ENCODE results near the gene ATP5MG. TPM values are rescaled to one million over a fixed set of nuclear protein-coding genes. Genes with fewer than 3 reads are reported as not detected.
"Not testable (repeated sequence)": the region's sequence is repeated elsewhere in the genome, so short reads cannot be mapped to it uniquely, and the experiment has no call there.

ATP5MG gene, protein sequence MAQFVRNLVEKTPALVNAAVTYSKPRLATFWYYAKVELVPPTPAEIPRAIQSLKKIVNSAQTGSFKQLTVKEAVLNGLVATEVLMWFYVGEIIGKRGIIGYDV
- total RNA-seq (2014; rRNA removed), result 31.6 and 42.5 TPM in 2 replicates
- 483 TPM for polyA plus RNA-seq (2012)

DNA sequence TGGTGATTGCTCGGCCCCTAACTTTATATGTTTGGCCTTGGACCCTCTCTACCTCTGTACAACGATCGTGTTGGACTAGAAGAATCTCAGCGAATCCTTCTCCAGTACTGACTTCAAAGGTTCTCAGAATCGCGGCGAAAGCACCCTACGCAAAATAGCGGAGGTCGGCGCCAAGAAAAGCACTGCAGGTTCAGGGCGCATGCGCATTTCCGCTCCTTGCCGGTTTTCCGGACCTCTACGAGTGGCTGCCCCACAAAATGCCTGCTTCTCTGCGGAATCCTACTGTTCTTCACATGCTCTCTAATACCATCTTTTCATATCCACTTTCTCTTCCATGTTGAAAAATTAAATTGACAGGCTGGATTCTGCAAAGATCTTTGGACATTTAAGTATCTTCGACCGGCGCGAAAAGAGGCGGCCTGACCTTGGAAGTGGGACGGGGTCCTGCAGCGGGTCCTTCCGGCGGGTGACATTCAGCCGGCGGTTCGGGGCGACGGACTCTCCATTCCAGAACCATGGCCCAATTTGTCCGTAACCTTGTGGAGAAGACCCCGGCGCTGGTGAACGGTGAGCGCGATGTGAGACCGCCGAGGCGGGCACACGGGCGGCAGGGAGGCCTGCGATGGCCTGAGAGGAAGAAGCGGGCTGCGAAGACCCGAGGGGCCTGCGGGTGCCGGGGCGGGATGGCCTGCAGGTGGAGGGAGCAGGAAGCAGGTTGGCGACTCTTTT, at the start of gene ATP5MG:
ATP5MG (plus strand) TSS at position 456 of the 729 bp plus-strand sequence; CDS start at position 516, 60 bp downstream.
- peak; percentile 83 for DNase-seq (ENCODE audit: low read depth)

DNA sequence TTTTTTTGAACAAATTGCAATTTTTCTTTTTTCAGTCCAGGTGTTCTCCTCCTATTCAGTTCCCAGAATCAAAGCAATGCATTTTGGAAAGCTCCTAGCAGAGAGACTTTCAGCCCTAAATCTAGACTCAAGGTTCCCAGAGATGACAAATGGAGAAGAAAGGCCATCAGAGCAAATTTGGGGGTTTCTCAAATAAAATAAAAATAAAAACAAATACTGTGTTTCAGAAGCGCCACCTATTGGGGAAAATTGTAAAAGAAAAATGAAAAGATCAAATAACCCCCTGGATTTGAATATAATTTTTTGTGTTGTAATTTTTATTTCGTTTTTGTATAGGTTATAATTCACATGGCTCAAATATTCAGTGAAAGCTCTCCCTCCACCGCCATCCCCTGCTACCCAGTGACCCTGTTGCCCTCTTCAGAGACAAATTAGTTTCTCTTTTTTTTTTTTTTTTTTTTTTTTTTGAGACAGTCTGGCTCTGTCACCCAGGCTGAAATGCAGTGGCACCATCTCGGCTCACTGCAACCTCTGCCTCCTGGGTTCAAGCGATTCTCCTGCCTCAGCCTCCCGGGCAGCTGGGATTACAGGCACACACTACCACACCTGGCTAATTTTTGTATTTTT, 48.2 kb upstream of the ATP5MG start:
- peak; percentile 27 for DNase-seq (ENCODE audit: low read depth)

DNA sequence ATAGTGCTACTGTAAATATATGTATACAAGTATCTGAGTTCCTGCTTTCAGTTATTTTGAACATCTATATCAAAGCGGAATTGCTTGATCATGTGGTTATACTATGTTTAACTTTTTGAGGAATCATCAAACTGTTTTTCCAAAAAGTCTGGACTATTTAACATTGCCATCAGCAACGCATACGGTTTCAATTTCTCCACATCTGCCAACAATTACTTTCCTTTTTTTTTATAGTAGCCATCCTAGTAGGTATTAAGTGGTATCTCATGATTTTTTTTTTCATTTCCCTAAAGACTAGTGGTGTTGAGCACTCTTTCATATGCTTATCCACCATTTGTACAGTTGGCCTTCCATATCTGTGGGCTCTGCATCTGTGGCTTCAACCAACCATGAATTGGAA, 43.3 kb upstream of the ATP5MG start:
- DNase-seq (ENCODE audit: low read depth), result no peak

DNA sequence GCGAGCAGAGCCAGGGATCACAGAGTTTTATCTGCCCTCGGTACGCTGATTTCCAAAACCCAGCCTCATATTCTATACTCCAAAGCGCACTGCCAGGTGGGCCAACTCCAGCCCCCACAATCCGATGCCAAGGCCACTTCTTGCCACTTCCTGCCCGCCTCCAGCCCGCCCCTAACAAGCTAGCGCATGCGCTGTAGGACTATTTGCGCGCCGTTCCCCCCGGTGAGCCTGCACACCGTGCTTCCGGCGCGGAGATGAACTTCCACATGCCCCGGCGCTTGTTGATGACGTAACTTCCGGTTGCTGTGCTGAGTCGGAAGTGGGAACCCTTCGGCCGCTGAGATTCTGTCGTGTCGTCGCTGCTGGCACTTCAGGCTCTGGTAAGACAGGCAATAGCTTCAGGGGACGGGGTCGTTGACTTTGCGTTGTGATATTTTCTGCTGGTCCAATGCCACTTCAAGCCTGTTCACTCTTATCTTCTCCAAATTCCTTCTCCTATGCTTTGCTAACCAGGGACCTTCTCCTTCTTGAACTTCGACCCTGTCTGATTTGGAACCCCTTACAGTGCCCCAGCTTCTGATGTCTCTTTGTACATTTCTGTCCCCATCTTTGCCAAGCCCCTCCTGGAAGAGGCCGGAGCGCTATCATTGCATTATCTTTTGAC, 42.0 kb upstream of the ATP5MG start, which contains the start of gene UBE4A:
UBE4A (plus strand) TSS at position 306 of the 664 bp plus-strand sequence. CDS start 5,481 bp downstream, outside the sequence.
- peak; percentile 87 for DNase-seq (ENCODE audit: low read depth)

DNA sequence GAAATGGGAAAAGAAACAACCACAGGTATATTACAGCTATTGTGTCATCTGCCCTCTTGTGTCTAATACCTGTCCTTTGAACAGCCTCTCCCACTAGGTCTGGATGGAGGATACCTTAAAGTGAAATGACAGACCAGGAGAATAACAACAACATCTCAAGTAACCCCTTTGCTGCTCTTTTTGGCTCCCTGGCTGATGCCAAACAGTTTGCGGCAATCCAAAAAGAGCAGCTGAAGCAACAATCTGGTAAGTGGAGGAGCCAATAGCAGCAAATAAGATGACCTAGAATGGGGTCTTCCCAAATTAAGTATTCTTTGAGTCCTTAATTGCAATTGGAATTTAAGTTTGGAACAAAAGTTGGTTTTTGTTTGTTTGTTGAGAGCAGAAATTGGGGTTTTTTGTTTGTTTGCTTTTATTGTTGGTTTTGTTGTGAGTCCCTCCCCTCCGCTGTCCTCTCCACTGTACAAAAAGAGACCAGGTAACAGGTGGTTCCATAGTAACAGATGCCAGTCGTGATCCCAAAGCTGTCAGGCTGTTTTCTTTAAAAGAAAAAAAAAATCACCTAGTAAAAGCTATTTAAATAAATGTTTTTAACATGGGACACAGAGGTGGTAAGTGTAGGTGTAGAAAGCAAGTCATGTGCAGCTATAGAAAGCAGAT, 36.3 kb upstream of the ATP5MG start:
- DNase-seq (ENCODE audit: low read depth), result no peak

DNA sequence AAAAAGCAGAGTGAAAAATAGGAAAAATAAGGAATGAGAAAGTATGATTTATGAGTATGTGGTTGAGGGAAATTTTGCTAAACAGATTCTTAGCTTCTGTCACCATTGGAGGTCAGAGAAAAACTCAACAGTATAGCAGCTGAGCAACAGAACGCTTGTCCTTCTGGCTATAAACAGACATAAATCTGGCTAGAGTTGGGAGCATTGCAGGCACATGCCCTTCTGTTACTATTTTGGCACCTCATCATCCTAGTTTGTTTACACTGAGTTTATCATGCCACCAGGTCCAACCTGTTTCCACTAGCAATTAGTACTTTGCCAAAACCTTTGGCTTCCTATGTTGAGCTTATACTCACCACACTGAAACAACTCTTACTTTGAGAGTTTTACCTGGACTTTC, 35.1 kb upstream of the ATP5MG start:
- no peak for DNase-seq (ENCODE audit: low read depth)

DNA sequence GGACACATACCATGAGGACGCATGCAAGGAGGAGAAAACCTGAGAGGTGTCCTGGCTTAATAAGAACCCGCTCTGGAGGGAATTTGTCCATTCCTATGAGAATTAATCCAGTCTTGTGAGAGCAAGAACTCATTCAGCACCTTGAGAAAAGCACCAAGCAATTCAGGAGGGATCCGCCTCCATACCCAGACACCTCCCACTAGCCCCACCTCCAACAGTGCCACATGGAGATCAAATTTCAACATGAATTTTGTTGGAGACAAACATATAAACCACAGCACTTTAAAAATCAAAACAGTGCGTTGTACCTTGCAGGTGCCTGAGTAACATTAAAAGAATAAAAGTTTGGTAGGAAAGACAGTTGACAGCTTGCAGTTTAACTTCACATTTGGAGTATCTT, 30.6 kb upstream of the ATP5MG start:
- DNase-seq (ENCODE audit: low read depth), result no peak

DNA sequence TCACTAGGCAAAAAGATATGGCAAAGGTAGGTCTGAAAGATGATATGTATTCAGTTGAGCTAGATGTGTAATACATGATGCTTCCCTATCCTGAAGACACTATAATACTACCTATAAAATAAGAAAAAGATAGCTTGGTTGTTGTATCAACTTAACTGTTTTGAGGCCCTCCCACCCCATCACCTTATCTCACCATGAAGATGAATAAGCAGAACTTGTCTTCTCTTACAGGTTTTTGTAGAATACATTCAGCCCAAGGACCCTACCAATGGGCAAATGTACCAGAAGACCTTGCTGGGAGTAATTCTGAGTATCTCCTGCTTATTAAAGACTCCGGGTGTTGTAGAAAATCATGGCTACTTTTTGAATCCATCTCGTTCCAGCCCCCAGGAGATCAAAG, 28.1 kb upstream of the ATP5MG start:
- DNase-seq (ENCODE audit: low read depth), result no peak

DNA sequence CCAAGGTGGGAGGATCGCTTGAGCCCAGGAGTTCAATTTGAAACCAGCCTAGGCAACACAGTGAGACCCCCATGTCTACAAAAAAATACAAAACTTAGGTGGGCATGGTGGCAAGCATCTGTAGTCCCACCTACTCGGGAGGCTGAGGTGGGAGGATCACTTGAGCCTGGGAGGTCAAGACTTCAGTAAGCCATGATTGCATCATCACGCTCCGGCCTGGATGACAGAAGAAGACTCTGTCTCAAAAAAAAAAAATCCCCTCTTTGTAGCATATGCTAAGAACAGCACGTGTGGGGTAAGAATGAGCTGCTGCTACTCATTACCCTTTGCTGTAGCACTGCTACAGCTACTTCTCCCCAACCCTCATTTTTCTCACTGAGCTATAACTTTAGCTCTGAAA, 27.5 kb upstream of the ATP5MG start:
- no peak for DNase-seq (ENCODE audit: low read depth)

DNA sequence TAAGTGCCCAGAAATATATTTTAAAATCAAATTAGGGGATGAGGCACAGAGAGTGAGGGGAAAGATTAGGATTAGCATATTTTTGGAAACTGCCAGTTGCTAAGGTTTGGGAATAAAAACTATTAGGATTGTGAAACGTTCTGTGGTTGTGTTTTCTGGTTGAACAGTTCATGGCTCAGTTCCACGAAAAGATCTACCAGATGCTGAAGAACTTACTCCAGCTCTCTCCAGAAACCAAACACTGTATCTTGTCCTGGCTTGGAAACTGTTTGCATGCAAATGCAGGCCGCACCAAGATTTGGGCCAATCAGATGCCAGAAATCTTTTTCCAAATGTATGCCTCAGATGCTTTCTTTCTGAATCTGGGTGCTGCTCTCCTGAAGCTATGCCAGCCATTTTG, 26.7 kb upstream of the ATP5MG start:
- DNase-seq (ENCODE audit: low read depth), result no peak

DNA sequence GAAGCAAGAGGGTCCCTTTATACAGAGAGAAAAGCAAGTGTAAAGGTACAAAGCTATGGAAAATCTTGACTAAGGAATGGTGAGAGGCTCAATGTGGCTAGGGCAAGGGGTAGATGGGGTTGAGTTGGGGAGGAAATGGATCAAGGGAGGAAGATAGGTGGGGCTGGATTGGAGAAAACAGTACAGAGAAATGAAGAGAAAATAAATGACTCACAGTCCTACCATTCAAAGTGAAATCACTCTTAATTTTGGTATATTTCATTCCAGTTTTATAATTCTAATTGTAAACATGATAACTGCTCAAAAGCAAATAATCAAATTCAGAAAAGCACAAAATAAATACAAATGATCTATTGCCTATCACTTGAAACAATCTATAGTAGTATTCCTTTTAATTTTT, 25.4 kb upstream of the ATP5MG start:
- DNase-seq (ENCODE audit: low read depth), result no peak

DNA sequence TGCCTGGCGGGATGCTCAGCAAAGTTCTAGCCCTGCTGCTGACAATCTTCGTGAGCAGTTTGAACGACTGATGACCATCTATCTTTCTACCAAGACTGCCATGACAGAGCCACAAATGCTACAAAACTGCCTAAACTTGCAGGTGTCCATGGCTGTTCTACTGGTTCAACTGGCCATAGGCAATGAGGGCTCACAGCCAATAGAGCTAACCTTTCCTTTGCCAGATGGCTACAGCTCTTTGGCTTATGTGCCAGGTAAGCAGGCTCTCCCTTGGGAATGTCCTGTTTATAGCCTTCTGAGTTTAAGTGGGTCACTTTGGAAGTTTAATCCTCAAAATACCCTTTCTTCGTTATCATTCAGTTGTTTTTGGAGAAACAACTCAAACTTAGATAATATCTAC, 21.9 kb upstream of the ATP5MG start:
- no peak for DNase-seq (ENCODE audit: low read depth)

DNA sequence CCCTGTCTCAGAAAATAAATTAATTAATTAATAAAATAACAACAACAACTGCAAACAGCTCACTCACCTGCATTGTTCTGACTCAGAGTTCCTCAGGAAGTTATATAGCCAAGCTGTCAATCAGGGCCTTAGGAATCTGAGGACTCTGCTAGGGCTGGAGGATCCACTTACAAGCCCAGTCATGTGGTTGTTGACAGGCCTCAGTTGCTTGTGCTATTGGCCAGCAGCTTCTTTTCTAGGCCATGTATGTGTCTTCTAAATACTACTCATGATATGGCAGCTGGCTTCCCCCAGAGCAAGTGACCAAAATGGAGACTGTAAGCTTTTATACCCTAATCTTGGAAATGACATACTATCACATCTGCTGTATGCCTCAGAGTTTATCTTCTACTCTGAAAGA, 20.8 kb upstream of the ATP5MG start:
- DNase-seq (ENCODE audit: low read depth), result no peak

DNA sequence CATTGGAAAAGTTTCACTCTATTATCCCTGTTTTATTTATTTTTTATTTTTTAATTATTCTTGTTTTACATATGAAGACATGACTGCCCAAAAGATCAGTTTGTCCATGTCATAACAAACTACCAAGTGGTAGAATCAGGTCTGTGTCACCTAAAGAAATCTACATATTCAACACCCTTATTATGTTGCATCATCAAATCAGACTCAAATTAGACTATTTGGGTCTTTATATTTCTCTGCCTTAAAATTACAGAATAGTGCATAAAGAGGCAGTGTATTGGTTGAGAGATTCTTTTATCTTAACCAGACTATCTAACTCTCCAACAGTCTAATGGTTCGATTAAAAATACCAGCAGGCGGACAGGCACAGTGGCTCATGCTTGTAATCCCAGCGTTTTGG, 18.5 kb upstream of the ATP5MG start:
- no peak for DNase-seq (ENCODE audit: low read depth)

DNA sequence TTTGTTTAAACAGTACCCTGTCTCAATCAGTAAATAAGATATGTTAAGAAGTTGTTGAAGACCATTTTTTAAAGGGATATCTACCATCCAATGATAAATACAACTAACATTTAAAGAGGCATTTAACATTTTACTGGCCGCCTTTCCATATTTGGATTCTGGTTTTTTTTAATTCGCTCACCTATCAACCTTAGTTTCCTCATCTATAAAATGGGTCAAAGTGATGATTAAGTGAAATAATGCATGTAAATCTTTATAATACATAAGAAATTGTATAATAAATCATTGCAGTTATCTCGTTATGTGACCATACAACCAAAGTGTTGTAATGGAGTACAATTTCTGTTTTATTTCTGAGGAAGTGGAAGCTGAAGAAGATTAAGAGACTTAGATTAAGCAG, 17.7 kb upstream of the ATP5MG start:
- no peak for DNase-seq (ENCODE audit: low read depth)

DNA sequence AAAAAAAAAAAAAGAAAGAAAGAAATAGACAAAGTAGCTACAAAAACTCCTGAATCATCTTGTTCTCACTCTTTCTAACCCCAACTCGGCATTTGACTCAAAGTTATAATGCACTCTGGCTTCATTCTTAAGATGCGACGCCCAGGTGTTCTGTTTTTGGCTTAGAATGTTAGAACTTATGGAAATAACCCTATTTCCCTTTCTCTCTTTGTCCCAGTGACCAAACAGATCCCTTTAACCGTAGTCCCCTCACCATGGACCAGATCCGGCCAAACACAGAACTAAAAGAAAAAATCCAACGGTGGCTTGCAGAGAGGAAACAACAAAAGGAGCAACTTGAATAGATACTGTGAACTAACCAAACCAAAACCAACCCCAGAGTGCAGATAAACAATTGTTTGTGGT, 5.3 kb upstream of the ATP5MG start:
- no peak for DNase-seq (ENCODE audit: low read depth)

DNA sequence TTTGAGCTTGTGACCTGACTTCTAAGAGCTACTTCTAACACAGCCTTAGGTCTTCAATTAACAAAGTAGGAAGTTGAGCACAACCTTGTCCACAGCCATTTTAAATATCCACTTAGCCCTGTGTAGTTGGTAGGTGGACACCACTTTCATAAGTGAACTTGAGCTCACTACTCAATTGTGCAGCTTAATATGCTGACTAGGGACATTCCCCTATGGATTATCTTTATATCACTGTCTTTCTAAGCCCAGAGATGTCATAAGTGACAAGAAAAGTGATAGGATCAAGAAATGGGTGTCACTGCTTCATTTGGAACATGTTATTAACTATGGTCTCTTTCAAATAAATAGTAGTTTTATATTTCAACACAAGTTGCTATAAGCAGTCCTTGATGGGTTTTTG, 4.0 kb upstream of the ATP5MG start:
- no peak for DNase-seq (ENCODE audit: low read depth)

DNA sequence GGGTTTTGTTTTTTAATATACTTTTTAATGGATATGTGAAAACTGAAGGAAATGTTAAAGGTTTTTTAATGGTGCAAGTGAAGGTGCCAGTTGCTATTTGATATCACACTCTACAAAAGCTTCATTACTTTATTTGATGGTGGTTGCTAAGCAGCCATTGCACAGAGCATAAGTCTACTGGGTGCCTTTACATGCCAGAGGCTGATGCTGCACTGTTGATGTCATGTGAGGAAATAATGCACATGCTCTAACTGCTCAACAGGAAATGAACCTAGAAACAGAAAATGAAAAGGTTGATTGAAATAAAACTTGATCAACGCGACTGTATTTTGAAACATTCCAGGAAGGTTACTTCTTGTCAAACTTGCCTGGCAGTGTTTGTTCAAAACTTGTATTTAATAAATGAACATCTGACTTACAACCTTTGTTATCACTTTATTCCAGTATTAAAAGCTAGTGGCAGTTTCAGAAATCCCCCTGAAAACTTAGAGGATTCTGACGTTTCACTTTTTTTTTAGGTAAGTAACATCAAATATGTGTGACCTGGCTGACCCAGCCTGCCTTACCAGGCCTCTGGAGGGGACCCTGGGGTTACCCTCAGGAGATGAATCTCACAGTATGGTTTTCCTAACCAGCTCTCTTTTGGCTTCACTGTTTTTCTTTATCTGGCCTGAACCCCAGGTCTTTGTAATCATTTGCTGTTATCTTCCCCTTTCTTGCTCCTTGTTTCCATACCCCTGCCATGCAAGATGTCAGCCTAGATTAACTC, 2.4 kb upstream of the ATP5MG start:
- DNase-seq (ENCODE audit: low read depth), result no peak

DNA sequence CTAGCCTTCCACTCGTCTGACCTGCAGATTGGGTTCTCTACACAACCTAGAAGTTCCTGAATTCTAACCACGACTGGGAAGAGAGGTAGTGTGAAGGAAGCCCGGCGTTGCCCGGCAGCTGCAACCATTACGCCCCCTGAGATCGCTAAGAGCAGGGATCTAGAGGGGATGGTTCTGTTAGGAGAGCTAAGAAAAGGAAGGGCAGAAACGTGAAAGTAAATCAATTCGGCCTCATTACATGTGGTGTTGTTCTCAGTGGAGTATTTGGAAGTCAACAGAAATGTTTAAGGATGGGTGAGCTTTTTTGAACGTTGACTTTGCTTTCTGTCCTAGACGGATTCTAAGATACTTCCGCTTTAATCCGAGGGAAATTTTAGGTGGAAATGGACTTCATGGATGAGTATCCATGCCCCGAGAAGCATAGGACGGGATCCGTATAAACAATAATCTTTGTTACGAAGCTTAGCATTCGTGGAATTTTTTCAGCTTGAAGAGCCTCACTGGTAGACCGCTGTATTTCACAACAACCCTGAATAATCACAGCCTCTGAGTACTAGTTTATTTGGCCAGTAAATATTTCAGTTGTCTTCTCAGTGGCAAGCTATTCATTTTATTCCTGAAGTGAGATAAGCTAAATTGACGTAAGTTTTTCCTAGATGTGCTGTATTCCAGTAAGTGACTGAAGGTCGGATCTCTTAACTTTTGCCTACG, 629 bp downstream of the ATP5MG start:
- DNase-seq (ENCODE audit: low read depth), result peak; percentile 61

DNA sequence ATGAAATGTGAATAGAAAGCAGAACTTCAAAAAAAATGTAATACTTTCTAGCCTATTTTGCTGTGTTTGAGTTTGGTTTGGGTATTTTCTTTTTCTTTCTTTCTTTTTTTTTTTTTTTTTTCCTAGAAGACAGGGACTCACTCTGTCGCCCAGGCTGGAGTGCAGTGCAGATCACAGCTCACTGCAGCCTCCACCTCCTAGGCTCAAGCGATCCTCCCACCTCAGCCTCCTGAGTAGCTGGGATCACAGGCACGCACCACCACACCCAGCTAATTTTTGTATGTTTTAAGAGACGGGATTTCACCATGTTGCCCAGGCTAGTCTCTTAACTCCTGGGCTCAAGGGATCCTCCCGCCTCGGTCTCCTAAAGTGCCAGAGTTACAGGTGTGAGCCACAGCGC, 1.2 kb downstream of the ATP5MG start:
- not testable (repeated sequence) for DNase-seq (ENCODE audit: low read depth)
